ENCODE results near the gene CTAG1A. TPM values are rescaled to one million over a fixed set of nuclear protein-coding genes. Genes with fewer than 3 reads are reported as not detected.
"Not testable (repeated sequence)": the region's sequence is repeated elsewhere in the genome, so short reads cannot be mapped to it uniquely, and the experiment has no call there.

CTAG1A gene
- total RNA-seq, 2 donors from 2014 or later = not detected

- H3K4me1 ChIP-seq (ENCODE audit: control insufficient read depth in 1 of 2, low read depth in 2 of 2) = peaks cover 5 to 48% of the 10 kb centered on the region in 2 donors
- DNase-seq (ENCODE audit: low spot score) = peak; percentile 57
- no peaks in the 10 kb centered on the region for H3K27me3 ChIP-seq (replicated peaks; ENCODE audit: insufficient read depth)
- peak within 1 kb of the TSS; percentile 80 for H3K4me3 ChIP-seq
- ATAC-seq (ENCODE audit: insufficient number of reproducible peaks, low FRiP score, low read depth) = peak; percentile 81
- H3K27ac ChIP-seq = peak within 1 kb of the TSS; percentile 78 to 83
- no peak for TF ChIP-seq CTCF (IDR thresholded peaks at IDR 0.05)
- H3K36me3 ChIP-seq = no peaks in the 10 kb centered on the region
- no peaks in the 10 kb centered on the region for H3K9me3 ChIP-seq
Observed at GRCh38 chrX:154547245-154548027, 37.5 kb upstream of the CTAG1A start, which contains the start of gene IKBKG. Gene IKBKG (plus strand): TSS chrX:154547620. CDS start chrX:154552003, 4,383 bp downstream.

GRCh38 chrX:154548028-154548316, 37.0 kb upstream of the CTAG1A start:
- peaks cover 2% of the 10 kb centered on the region for H3K36me3 ChIP-seq
- peaks cover 5 to 43% of the 10 kb centered on the region in 2 donors for H3K4me1 ChIP-seq (ENCODE audit: control insufficient read depth in 1 of 2, low read depth in 2 of 2)
- ATAC-seq (ENCODE audit: insufficient number of reproducible peaks, low FRiP score, low read depth) (no peak), DNase-seq (ENCODE audit: low spot score) (no peak)
- no peaks in the 10 kb centered on the region for H3K27me3 ChIP-seq (replicated peaks; ENCODE audit: insufficient read depth)
- TF ChIP-seq CTCF (IDR thresholded peaks at IDR 0.05) = no peak
- peak overlapping the region; percentile 80 for H3K4me3 ChIP-seq
- peak overlapping the region; percentile 78 to 83 for H3K27ac ChIP-seq
- H3K9me3 ChIP-seq = no peaks in the 10 kb centered on the region

- TF ChIP-seq CTCF (IDR thresholded peaks at IDR 0.05) = no peak
- Histone ChIP-seq H3K27ac (no peak overlapping the region), H3K4me3 (no peak overlapping the region), H3K36me3 (peaks cover 9% of the 10 kb centered on the region), H3K9me3 (no peaks in the 10 kb centered on the region), H3K4me1 (ENCODE audit: control insufficient read depth in 1 of 2, low read depth in 2 of 2) (peaks cover 0 to 25% of the 10 kb centered on the region in 2 donors), H3K27me3 (replicated peaks; ENCODE audit: insufficient read depth) (no peaks in the 10 kb centered on the region)
- DNase-seq (ENCODE audit: low spot score) (no peak), ATAC-seq (ENCODE audit: insufficient number of reproducible peaks, low FRiP score, low read depth) (no peak)
Observed at GRCh38 chrX:154549766-154550165, 35.2 kb upstream of the CTAG1A start.

GRCh38 chrX:154552112-154552806, 32.7 kb upstream of the CTAG1A start:
- H3K4me3 ChIP-seq; DNase-seq (ENCODE audit: low spot score); H3K4me1 ChIP-seq (ENCODE audit: control insufficient read depth in 1 of 2, low read depth in 2 of 2); H3K27ac ChIP-seq; ATAC-seq (ENCODE audit: insufficient number of reproducible peaks, low FRiP score, low read depth); H3K27me3 ChIP-seq (replicated peaks; ENCODE audit: insufficient read depth); H3K9me3 ChIP-seq; H3K36me3 ChIP-seq: not testable (repeated sequence)

- not testable (repeated sequence) for H3K27me3 ChIP-seq (replicated peaks; ENCODE audit: insufficient read depth); H3K36me3 ChIP-seq; DNase-seq (ENCODE audit: low spot score); H3K9me3 ChIP-seq; H3K4me3 ChIP-seq; ATAC-seq (ENCODE audit: insufficient number of reproducible peaks, low FRiP score, low read depth); H3K4me1 ChIP-seq (ENCODE audit: control insufficient read depth in 1 of 2, low read depth in 2 of 2); H3K27ac ChIP-seq
Observed at GRCh38 chrX:154558060-154558690, 26.8 kb upstream of the CTAG1A start.

- H3K9me3 ChIP-seq = not testable (repeated sequence)
Observed at GRCh38 chrX:154558896-154559295, 26.0 kb upstream of the CTAG1A start.

GRCh38 chrX:154560326-154560725, 24.6 kb upstream of the CTAG1A start:
- not testable (repeated sequence) for DNase-seq (ENCODE audit: low spot score); H3K36me3 ChIP-seq; H3K9me3 ChIP-seq; H3K27me3 ChIP-seq (replicated peaks; ENCODE audit: insufficient read depth); H3K4me3 ChIP-seq; H3K4me1 ChIP-seq (ENCODE audit: control insufficient read depth in 1 of 2, low read depth in 2 of 2); H3K27ac ChIP-seq; ATAC-seq (ENCODE audit: insufficient number of reproducible peaks, low FRiP score, low read depth)

More at GRCh38 chrX:154558896-154559295, 26.0 kb upstream of the CTAG1A start:
- not testable (repeated sequence) for DNase-seq (ENCODE audit: low spot score); H3K36me3 ChIP-seq; ATAC-seq (ENCODE audit: insufficient number of reproducible peaks, low FRiP score, low read depth); H3K4me3 ChIP-seq; H3K27me3 ChIP-seq (replicated peaks; ENCODE audit: insufficient read depth); H3K27ac ChIP-seq; H3K4me1 ChIP-seq (ENCODE audit: control insufficient read depth in 1 of 2, low read depth in 2 of 2)

- H3K27ac ChIP-seq; H3K4me3 ChIP-seq; H3K36me3 ChIP-seq; H3K4me1 ChIP-seq (ENCODE audit: control insufficient read depth in 1 of 2, low read depth in 2 of 2); H3K27me3 ChIP-seq (replicated peaks; ENCODE audit: insufficient read depth); ATAC-seq (ENCODE audit: insufficient number of reproducible peaks, low FRiP score, low read depth); DNase-seq (ENCODE audit: low spot score); H3K9me3 ChIP-seq: not testable (repeated sequence)
Observed at GRCh38 chrX:154562295-154562694, 22.6 kb upstream of the CTAG1A start.

GRCh38 chrX:154570361-154570760, 14.6 kb upstream of the CTAG1A start:
- not testable (repeated sequence) for H3K27me3 ChIP-seq (replicated peaks; ENCODE audit: insufficient read depth); H3K4me3 ChIP-seq; H3K27ac ChIP-seq; ATAC-seq (ENCODE audit: insufficient number of reproducible peaks, low FRiP score, low read depth); H3K4me1 ChIP-seq (ENCODE audit: control insufficient read depth in 1 of 2, low read depth in 2 of 2); DNase-seq (ENCODE audit: low spot score); H3K36me3 ChIP-seq; H3K9me3 ChIP-seq
